ENCODE data around the gene NAT10.

Gene NAT10

DNA sequence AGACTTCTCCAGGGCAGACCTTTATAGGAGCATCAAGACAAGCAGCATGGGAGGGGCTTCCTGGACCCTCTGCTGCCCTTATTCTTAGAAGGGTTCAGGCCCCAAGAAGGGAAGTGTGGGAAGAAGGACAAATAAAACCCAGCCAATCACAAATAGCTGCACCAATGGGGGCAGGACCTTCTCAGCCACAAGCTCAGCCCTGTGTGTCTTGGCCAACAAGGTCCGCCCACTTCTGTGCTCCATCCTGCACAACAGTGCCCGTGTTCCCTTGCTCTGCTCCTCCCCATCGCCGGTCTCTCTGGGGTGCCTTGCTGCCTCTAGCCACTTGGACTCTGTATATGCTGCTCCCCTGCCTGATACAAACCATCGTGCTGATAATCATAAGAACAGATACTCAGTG lies 86.1 kb downstream of the NAT10 start:
- DNase-seq, result no peak

DNA sequence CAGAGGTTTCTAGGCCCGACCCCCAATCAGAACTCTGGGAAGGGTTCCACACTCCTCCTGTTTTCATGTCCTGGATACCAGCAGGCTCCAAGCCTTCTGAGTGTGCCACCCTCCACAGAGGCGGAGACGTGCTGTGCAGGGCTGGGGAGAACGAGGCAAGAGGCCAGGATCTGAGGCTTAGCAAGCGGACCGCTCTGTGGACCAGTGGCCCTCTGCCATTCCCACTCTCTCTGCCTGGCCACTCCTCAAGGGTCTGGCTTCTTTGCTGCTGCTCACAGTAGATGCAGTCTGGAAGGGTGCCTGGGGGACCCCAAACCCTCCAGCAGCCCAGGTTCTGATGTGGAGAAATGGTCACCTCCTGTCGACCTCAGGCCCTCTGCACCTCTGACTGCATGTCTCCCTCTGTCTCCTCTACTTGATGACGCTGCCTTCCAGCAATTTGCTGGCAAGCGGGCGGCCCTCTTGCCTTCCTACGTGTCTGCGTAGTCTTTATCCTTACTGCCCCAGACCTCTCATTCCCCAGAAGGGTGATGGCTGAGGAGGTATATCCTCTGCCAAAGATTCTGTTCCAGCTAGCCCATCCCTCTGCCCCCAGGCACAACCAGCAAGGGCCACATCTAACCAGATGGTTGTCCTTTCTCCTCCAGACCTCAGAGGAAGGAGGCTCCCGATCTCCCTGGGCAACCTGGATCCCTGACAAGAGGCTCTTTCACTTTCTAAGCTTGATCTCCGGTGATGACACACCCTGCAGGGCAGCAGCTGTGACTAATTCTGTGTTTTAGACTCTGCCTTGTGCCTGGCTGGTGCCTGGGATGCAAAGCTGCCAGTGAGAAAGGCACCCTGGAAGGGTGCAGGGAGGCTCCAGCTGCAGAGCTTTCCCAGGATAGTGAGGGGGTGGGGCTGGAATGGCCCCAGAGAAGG lies 87.3 kb downstream of the NAT10 start:
- no peak for DNase-seq

GRCh38 chr11:34194576-34195335 lies 89.3 kb downstream of the NAT10 start:
- no peak for DNase-seq
